ENCODE measurements around the gene NEU2.

DNA sequence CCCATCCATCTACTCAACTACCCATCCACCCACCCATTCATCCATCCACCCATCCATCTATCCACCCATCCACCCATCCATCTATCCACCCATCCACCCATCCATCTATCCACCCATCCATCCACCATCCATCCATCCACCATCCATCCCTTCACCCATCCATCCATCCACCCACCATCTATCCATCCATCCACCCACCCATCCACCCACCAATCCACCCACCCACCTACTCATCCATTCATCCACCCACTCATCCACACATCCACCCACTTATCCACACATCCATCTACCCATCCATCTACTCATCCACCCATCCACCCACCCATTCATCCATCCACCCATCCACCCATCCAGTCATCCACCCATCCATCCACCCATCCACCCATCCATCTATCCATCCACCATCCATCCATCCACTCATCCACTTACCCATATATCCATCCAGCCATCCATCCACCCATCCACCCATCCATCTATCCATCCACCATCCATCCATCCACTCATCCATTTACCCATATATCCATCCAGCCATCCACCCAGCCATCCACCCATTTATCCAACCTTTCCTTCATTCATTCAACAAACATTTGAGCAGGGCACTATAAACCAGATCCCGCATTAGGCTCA, 17.3 kb upstream of the NEU2 start:
- TF ChIP-seq, protein P1, sequence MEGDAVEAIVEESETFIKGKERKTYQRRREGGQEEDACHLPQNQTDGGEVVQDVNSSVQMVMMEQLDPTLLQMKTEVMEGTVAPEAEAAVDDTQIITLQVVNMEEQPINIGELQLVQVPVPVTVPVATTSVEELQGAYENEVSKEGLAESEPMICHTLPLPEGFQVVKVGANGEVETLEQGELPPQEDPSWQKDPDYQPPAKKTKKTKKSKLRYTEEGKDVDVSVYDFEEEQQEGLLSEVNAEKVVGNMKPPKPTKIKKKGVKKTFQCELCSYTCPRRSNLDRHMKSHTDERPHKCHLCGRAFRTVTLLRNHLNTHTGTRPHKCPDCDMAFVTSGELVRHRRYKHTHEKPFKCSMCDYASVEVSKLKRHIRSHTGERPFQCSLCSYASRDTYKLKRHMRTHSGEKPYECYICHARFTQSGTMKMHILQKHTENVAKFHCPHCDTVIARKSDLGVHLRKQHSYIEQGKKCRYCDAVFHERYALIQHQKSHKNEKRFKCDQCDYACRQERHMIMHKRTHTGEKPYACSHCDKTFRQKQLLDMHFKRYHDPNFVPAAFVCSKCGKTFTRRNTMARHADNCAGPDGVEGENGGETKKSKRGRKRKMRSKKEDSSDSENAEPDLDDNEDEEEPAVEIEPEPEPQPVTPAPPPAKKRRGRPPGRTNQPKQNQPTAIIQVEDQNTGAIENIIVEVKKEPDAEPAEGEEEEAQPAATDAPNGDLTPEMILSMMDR (IDR thresholded peaks at IDR 0.05) = no peak
- TF ChIP-seq POLR2A (IDR thresholded peaks at IDR 0.05) = no peak

Data from uterus (tissue), 2 donors.